Renal cortex interstitium (tissue), 15 donors: ENCODE data around the gene CCDC88B. TPM values are rescaled to one million over a fixed set of nuclear protein-coding genes. Genes with fewer than 3 reads are reported as not detected.

ENCODE experiments used
- DNase-seq, 11 donors: peaks; one replicate each; pipeline ENCODE4 v3.0.0-alpha.2; 2013; ENCODE audit warnings: low read depth in 9 of 11, low spot score in 4 of 11; ENCODE audit errors: extremely low read depth in 1 of 11
- long read RNA-seq, 16 experiments: transcript quantifications; one replicate each; lab custom pipeline, GENCODE V29; 2026
- polyA plus RNA-seq, 3 donors: library from polyadenylated mRNA; unstranded; fragments of 120-200 nt; gene quantifications; one replicate each; pipeline ENCODE4 v1.2.1, GENCODE V29; 2013; ENCODE audit not compliant: insufficient read length in 3 of 3

Gene CCDC88B
- polyA plus RNA-seq, result 1 to 10 TPM; 1.7 to 5.0 (median 3.9) TPM
- long read RNA-seq, donor 1, partial matches to known transcripts, result 0 of 1 reads
- long read RNA-seq, donor 1, other reads (novel, unspliced or antisense), result 0 of 1 reads
- long read RNA-seq, donor 2, result 0 reads
- long read RNA-seq, donor 3, result 0 reads
- long read RNA-seq, donor 4, result 0 reads
- long read RNA-seq, donor 5, result 0 reads
- long read RNA-seq, donor 6, result 0 reads
- long read RNA-seq, donor 7, result 0 reads
- long read RNA-seq, donor 8, result 0 reads
- long read RNA-seq, donor 9, result 0 reads
- long read RNA-seq, donor 10, result 0 reads
- long read RNA-seq, donor 11, result 0 reads
- long read RNA-seq, donor 12, result 0 reads
- long read RNA-seq, donor 13, result 0 reads
- long read RNA-seq, donor 14, result 0 reads
- long read RNA-seq, donor 15, result 0 reads
- long read RNA-seq, donor 16, result 0 reads

GRCh38 chr11:64339754-64340408 is at the start of gene CCDC88B:
TSS of gene CCDC88B (plus strand) at chr11:64340204. CDS start at chr11:64340267, 63 bp downstream.
- no peak for DNase-seq

GRCh38 chr11:64290352-64291261 is 49.4 kb upstream of the CCDC88B start:
- DNase-seq, result no peak

GRCh38 chr11:64291262-64291751 is 48.7 kb upstream of the CCDC88B start, which contains the start of gene KCNK4:
TSS of gene KCNK4 (plus strand) at chr11:64291302. CDS start at chr11:64293019, 1,717 bp downstream.
- DNase-seq, result no peak

- no peak for DNase-seq
These were observed 48.1 kb upstream of the CCDC88B start for GRCh38 chr11:64291752-64292459.

GRCh38 chr11:64292460-64293254 is 47.3 kb upstream of the CCDC88B start:
- no peak for DNase-seq

- DNase-seq, result no peak
These were observed 45.2 kb upstream of the CCDC88B start for GRCh38 chr11:64294774-64295173.

- no peak for DNase-seq
These were observed 44.2 kb upstream of the CCDC88B start for GRCh38 chr11:64295760-64296159.

- DNase-seq, result no peak
These were observed 43.8 kb upstream of the CCDC88B start for GRCh38 chr11:64296236-64296635.

GRCh38 chr11:64296830-64297698 is 42.9 kb upstream of the CCDC88B start:
- DNase-seq, result no peak

- DNase-seq, result no peak
These were observed 42.2 kb upstream of the CCDC88B start for GRCh38 chr11:64297699-64298358.

GRCh38 chr11:64298966-64299846 is 40.8 kb upstream of the CCDC88B start:
- no peak for DNase-seq

GRCh38 chr11:64299847-64300648 is 40.0 kb upstream of the CCDC88B start, which contains the start of gene CATSPERZ:
TSS of gene CATSPERZ (plus strand) at chr11:64300358. CDS start at chr11:64300411, 53 bp downstream.
- DNase-seq, result no peak

- DNase-seq, result no peak
These were observed 36.6 kb upstream of the CCDC88B start for GRCh38 chr11:64303109-64304031.

- DNase-seq, result no peak
These were observed 36.0 kb upstream of the CCDC88B start for GRCh38 chr11:64304032-64304315.
